DND-41 (cell line): ENCODE results near the gene CKS1B.

Source experiments
- ATAC-seq: fragments of 200-7000 bp; cut with Tn5 transposase; 3 replicates; pipeline ENCODE4 v1.9.1; 2021; ENCODE audit warnings: low read depth; ENCODE audit not compliant: insufficient read depth
- DNase-seq: peaks from one replicate; pipeline ENCODE4 v3.0.0-alpha.2; 2020
- H2AFZ ChIP-seq: 2 replicates; pipeline ENCODE4 v1.6.0; 2012; ENCODE audit warnings: low read depth, low read length
- H3K27ac ChIP-seq: 2 replicates; pipeline ENCODE4 v1.5.1; 2012; ENCODE audit warnings: low read length, inconsistent platforms
- H3K27me3 ChIP-seq: fragments of 200-600 bp; sonication (generic); 2 replicates; pipeline ENCODE4 v1.6.0; 2012; ENCODE audit warnings: low read length, mild to moderate bottlenecking, inconsistent platforms; ENCODE audit not compliant: insufficient read depth, poor library complexity
- H3K36me3 ChIP-seq: 2 replicates; pipeline ENCODE4 v1.5.1; 2012; ENCODE audit warnings: low read length, inconsistent platforms; ENCODE audit not compliant: insufficient read depth
- H3K4me1 ChIP-seq: 2 replicates; pipeline ENCODE4 v1.5.1; 2012; ENCODE audit warnings: mild to moderate bottlenecking, low read length; ENCODE audit not compliant: insufficient read depth
- H3K4me2 ChIP-seq: 2 replicates; pipeline ENCODE4 v1.6.0; 2012; ENCODE audit warnings: mild to moderate bottlenecking, moderate library complexity, low read length, inconsistent platforms; ENCODE audit not compliant: insufficient read depth
- H3K4me3 ChIP-seq, 2 experiments: fragments of 200-600 bp in 1 of 2; shearing (Covaris generic) in 1 of 2; 2 replicates each; pipeline ENCODE4 v1.5.1; 2012 to 2016; ENCODE audit warnings: inconsistent platforms in 2 of 2, low read length in 2 of 2, mild to moderate bottlenecking in 2 of 2, low read depth in 1 of 2, moderate library complexity in 1 of 2
- H3K79me2 ChIP-seq: 2 replicates; pipeline ENCODE4 v1.6.0; 2012; ENCODE audit warnings: low read length, inconsistent platforms; ENCODE audit not compliant: insufficient read depth
- H3K9ac ChIP-seq: 2 replicates; pipeline ENCODE4 v1.6.0; 2012; ENCODE audit warnings: low read depth, mild to moderate bottlenecking, inconsistent platforms, low read length, moderate library complexity
- H3K9me3 ChIP-seq: 2 replicates; pipeline ENCODE4 v1.5.1; 2012; ENCODE audit warnings: low read length, moderate library complexity, mild to moderate bottlenecking, inconsistent platforms; ENCODE audit not compliant: insufficient read depth, severe bottlenecking
- H4K20me1 ChIP-seq: 2 replicates; pipeline ENCODE4 v1.6.0; 2012; ENCODE audit warnings: low read length; ENCODE audit not compliant: insufficient read depth
- CTCF ChIP-seq: IDR thresholded peaks from 2 replicates; pipeline ENCODE4 v1.5.1; 2012; ENCODE audit warnings: borderline replicate concordance, low read length, moderate library complexity, mild to moderate bottlenecking; ENCODE audit not compliant: poor library complexity, severe bottlenecking; ENCODE audit errors: extremely low read depth
- EZH2 ChIP-seq: IDR thresholded peaks from 3 replicates; pipeline ENCODE4 v1.6.1; 2012; ENCODE audit warnings: borderline replicate concordance, low read depth, mild to moderate bottlenecking, moderate library complexity, low read length, inconsistent platforms; ENCODE audit not compliant: severe bottlenecking

CKS1B gene

GRCh38 chr1:154938604-154939399, 35.7 kb upstream of the CKS1B start:
- peaks cover 62% of the 10 kb centered on the region for H3K4me1 ChIP-seq
- H3K27ac ChIP-seq: no peak overlapping the region
- H4K20me1 ChIP-seq: no peaks in the 10 kb centered on the region
- H2AFZ ChIP-seq: no peak overlapping the region
- peak overlapping the region; percentile 87 for H3K4me2 ChIP-seq
- peaks cover 12% of the 10 kb centered on the region for H3K79me2 ChIP-seq
- no peak overlapping the region for H3K4me3 ChIP-seq
- DNase-seq: no peak
- H3K36me3 ChIP-seq: no peaks in the 10 kb centered on the region
- H3K9me3 ChIP-seq: no peaks in the 10 kb centered on the region
- no peaks in the 10 kb centered on the region for H3K27me3 ChIP-seq
- TF ChIP-seq EZH2: no peak
- no peak for TF ChIP-seq CTCF
- ATAC-seq: no peak
- H3K9ac ChIP-seq: 0 out of 2 replicates have a peak overlapping the region, but pooled peaks have one; percentile 69

GRCh38 chr1:154940213-154940560, 34.3 kb upstream of the CKS1B start:
- Histone ChIP-seq H3K4me3 (no peak overlapping the region), H3K9ac (no peak overlapping the region), H2AFZ (no peak overlapping the region), H4K20me1 (no peaks in the 10 kb centered on the region; the same call in 1 of the 2 replicates), H3K27me3 (no peaks in the 10 kb centered on the region), H3K36me3 (peaks cover 7% of the 10 kb centered on the region), H3K4me1 (peaks cover 60% of the 10 kb centered on the region), H3K27ac (no peak overlapping the region), H3K9me3 (no peaks in the 10 kb centered on the region), H3K4me2 (no peak overlapping the region), H3K79me2 (peaks cover 10% of the 10 kb centered on the region)
- no peak for ATAC-seq
- DNase-seq: no peak
- TF ChIP-seq CTCF: no peak
- no peak for TF ChIP-seq EZH2

- no peak overlapping the region for H3K9ac ChIP-seq
- no peak overlapping the region for H2AFZ ChIP-seq
- no peak for ATAC-seq
- TF ChIP-seq CTCF: no peak
- no peak for TF ChIP-seq EZH2
- peaks cover 11% of the 10 kb centered on the region for H3K36me3 ChIP-seq
- H4K20me1 ChIP-seq: no peaks in the 10 kb centered on the region; the same call in 1 of the 2 replicates
- H3K4me1 ChIP-seq: peaks cover 54% of the 10 kb centered on the region
- no peaks in the 10 kb centered on the region for H3K27me3 ChIP-seq
- no peak overlapping the region for H3K4me2 ChIP-seq
- H3K4me3 ChIP-seq: no peak overlapping the region
- no peaks in the 10 kb centered on the region for H3K9me3 ChIP-seq
- no peak overlapping the region for H3K27ac ChIP-seq
- no peak for DNase-seq
- H3K79me2 ChIP-seq: peaks cover 6% of the 10 kb centered on the region
Observed at GRCh38 chr1:154940651-154941194, 33.8 kb upstream of the CKS1B start.
